SU-DHL-6 (cell line): ENCODE data around the gene ALX4.

Experiments used
- H2AFZ ChIP-seq: fragments of 200-600 bp; sonication (generic); 2 replicates; pipeline ENCODE4 v1.6.1; 2014; ENCODE audit warnings: low read depth, mild to moderate bottlenecking, moderate library complexity, mixed read lengths, antibody characterized with exemption, low read length; ENCODE audit not compliant: severe bottlenecking
- H3F3A ChIP-seq: fragments of 200-600 bp; shearing (Covaris generic); 2 replicates; pipeline ENCODE4 v1.6.0; 2016; ENCODE audit warnings: antibody characterized with exemption, mild to moderate bottlenecking; ENCODE audit not compliant: insufficient read depth
- H3K27ac ChIP-seq: fragments of 200-600 bp; sonication (generic); 2 replicates; pipeline ENCODE4 v1.5.1; 2016; ENCODE audit warnings: low read depth, mild to moderate bottlenecking, low read length, moderate library complexity, mixed read lengths
- H3K27me3 ChIP-seq: fragments of 200-600 bp; sonication (generic), shearing (Covaris generic); 2 replicates; pipeline ENCODE4 v1.6.0; 2014; ENCODE audit warnings: mild to moderate bottlenecking, low read length
- H3K36me3 ChIP-seq: fragments of 200-600 bp; sonication (generic); 2 replicates; pipeline ENCODE4 v1.6.1; 2014; ENCODE audit warnings: mild to moderate bottlenecking, low read length, mixed read lengths
- H3K4me2 ChIP-seq: fragments of 300-600, 200-600 bp; shearing (Covaris generic), sonication (generic); 2 replicates; pipeline ENCODE4 v1.6.0; 2014; ENCODE audit warnings: low read length, low read depth, mild to moderate bottlenecking; ENCODE audit not compliant: poor library complexity, severe bottlenecking
- H3K4me3 ChIP-seq: fragments of 200-600 bp; sonication (generic); 2 replicates; pipeline ENCODE4 v1.5.1; 2014; ENCODE audit warnings: antibody characterized with exemption, low read length, mild to moderate bottlenecking, mixed read lengths; ENCODE audit not compliant: insufficient read depth, poor library complexity, severe bottlenecking
- H3K79me2 ChIP-seq: fragments of 200-600 bp; sonication (generic); 2 replicates; pipeline ENCODE4 v1.6.1; 2014; ENCODE audit warnings: mild to moderate bottlenecking, low read length, moderate library complexity; ENCODE audit not compliant: insufficient read depth
- H3K9ac ChIP-seq: fragments of 200-600 bp; sonication (generic); 2 replicates; pipeline ENCODE4 v1.7.0; 2014; ENCODE audit warnings: mild to moderate bottlenecking, low read length
- H3K9me2 ChIP-seq: fragments of 200-600 bp; sonication (generic); replicated peaks from 2 replicates; pipeline ENCODE4 v1.6.1; 2014; ENCODE audit warnings: low read length; ENCODE audit not compliant: insufficient read depth
- H3K9me3 ChIP-seq: fragments of 200-600 bp; sonication (generic); 2 replicates; pipeline ENCODE4 v1.6.1; 2014; ENCODE audit warnings: low read length, mixed read lengths; ENCODE audit not compliant: insufficient read depth
- H4K20me1 ChIP-seq: fragments of 200-600 bp; sonication (generic); 2 replicates; pipeline ENCODE4 v1.6.1; 2014; ENCODE audit warnings: low read depth, mild to moderate bottlenecking, antibody characterized with exemption, low read length, moderate library complexity, mixed read lengths
- EZH2phosphoT487 ChIP-seq: fragments of 200-600 bp; sonication (generic), shearing (Covaris generic); conservative IDR thresholded peaks from 2 replicates; pipeline ENCODE4 v1.6.1; 2018; ENCODE audit warnings: mild to moderate bottlenecking, antibody characterized with exemption, low read length, moderate library complexity, mixed read lengths
- TF ChIP-seq, protein P1 (sequence below): fragments of 200-600 bp; sonication (generic); IDR thresholded peaks from one replicate; pipeline ENCODE4 v1.5.1; 2017; ENCODE audit warnings: antibody characterized with exemption, mild to moderate bottlenecking, low read length, moderate library complexity; ENCODE audit not compliant: insufficient read depth, poor library complexity, severe bottlenecking

ALX4 gene

DNA sequence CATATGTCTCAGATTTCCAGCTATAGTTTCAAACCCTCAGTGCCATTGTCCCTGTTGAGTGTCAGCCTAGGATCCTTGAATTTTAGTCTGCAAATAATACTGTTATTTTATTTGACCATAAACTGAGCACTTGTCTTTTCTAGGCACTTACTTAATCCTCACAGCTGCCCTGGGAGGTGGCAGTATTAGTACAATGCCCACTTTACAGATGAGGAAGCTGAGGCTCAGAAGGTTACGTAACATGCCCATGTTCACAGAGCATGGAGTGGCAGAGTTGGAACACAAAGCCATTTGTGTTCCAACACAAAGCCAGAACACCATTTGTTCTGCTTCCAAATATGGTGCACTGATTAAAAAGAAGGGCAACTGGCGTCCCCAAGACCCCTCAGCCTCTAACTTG lies 38.2 kb upstream of the ALX4 start:
- H3K79me2 ChIP-seq: no peaks in the 10 kb centered on the region
- H4K20me1 ChIP-seq: no peaks in the 10 kb centered on the region
- H3K4me3 ChIP-seq: no peak overlapping the region
- no peaks in the 10 kb centered on the region for H3K36me3 ChIP-seq
- TF ChIP-seq, protein P1, sequence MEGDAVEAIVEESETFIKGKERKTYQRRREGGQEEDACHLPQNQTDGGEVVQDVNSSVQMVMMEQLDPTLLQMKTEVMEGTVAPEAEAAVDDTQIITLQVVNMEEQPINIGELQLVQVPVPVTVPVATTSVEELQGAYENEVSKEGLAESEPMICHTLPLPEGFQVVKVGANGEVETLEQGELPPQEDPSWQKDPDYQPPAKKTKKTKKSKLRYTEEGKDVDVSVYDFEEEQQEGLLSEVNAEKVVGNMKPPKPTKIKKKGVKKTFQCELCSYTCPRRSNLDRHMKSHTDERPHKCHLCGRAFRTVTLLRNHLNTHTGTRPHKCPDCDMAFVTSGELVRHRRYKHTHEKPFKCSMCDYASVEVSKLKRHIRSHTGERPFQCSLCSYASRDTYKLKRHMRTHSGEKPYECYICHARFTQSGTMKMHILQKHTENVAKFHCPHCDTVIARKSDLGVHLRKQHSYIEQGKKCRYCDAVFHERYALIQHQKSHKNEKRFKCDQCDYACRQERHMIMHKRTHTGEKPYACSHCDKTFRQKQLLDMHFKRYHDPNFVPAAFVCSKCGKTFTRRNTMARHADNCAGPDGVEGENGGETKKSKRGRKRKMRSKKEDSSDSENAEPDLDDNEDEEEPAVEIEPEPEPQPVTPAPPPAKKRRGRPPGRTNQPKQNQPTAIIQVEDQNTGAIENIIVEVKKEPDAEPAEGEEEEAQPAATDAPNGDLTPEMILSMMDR: no peak
- no peak for TF ChIP-seq EZH2phosphoT487
- H3K27me3 ChIP-seq: no peaks in the 10 kb centered on the region
- no peaks in the 10 kb centered on the region for H3K9me3 ChIP-seq
- H3K4me2 ChIP-seq: no peak overlapping the region
- no peaks in the 10 kb centered on the region for H3F3A ChIP-seq
- H3K9ac ChIP-seq: no peak overlapping the region
- H3K27ac ChIP-seq: no peak overlapping the region
- H2AFZ ChIP-seq: no peak overlapping the region
- no peaks in the 10 kb centered on the region for H3K9me2 ChIP-seq

DNA sequence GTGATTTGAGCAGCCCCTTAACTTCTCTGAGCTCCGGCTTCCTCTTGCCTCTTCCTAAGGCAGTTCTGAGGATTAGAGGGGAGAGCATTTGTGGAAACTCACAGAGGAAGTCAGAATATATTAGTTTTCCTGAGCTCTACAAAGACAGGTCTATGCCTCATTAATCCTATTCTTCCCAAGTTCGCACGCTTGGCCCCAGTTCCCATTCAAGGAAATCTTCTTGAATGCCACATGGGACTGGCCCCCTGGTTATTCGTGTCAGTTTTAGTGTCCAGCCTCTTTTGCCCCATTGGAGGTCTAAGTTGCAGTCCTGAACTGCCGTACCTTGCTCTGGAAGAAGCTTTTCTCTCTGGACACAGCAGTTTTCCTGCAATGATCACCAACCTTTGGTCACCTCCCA lies 37.6 kb upstream of the ALX4 start:
- no peak overlapping the region for H3K9ac ChIP-seq
- no peak overlapping the region for H2AFZ ChIP-seq
- no peaks in the 10 kb centered on the region for H3K9me3 ChIP-seq
- no peak for TF ChIP-seq EZH2phosphoT487
- TF ChIP-seq, protein P1: no peak
- H4K20me1 ChIP-seq: no peaks in the 10 kb centered on the region
- no peaks in the 10 kb centered on the region for H3K36me3 ChIP-seq
- H3F3A ChIP-seq: no peaks in the 10 kb centered on the region
- no peak overlapping the region for H3K4me3 ChIP-seq
- no peaks in the 10 kb centered on the region for H3K9me2 ChIP-seq
- no peaks in the 10 kb centered on the region for H3K27me3 ChIP-seq
- no peak overlapping the region for H3K27ac ChIP-seq
- no peaks in the 10 kb centered on the region for H3K79me2 ChIP-seq
- H3K4me2 ChIP-seq: no peak overlapping the region

DNA sequence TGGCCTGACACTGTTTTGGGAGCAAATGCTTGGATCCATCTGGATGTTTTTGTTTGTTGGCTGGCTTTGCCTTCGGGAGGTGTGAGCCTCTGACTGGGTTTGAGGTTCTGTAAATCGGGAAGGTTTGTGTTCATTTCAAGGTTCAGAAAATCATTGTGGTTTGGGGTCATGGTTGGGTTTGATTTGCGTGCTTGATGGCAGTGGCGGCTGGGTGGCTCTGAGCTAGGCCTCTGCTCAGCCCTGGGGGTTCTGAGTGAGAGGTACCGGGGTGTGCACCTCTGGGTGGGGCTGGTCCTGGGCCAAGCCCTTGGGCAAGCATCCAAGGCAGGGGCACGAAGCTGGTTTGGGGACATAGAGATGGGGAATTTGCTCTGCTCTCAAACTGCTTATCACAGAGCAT lies 37.0 kb upstream of the ALX4 start:
- Histone ChIP-seq H3K9me3 (no peaks in the 10 kb centered on the region), H3K9ac (no peak overlapping the region), H3K4me3 (no peak overlapping the region), H2AFZ (no peak overlapping the region), H3K27ac (no peak overlapping the region), H3K27me3 (no peaks in the 10 kb centered on the region), H3K4me2 (no peak overlapping the region), H3K36me3 (no peaks in the 10 kb centered on the region), H3F3A (no peaks in the 10 kb centered on the region), H3K79me2 (no peaks in the 10 kb centered on the region), H4K20me1 (no peaks in the 10 kb centered on the region), H3K9me2 (no peaks in the 10 kb centered on the region)
- TF ChIP-seq EZH2phosphoT487: no peak
- TF ChIP-seq, protein P1: no peak

DNA sequence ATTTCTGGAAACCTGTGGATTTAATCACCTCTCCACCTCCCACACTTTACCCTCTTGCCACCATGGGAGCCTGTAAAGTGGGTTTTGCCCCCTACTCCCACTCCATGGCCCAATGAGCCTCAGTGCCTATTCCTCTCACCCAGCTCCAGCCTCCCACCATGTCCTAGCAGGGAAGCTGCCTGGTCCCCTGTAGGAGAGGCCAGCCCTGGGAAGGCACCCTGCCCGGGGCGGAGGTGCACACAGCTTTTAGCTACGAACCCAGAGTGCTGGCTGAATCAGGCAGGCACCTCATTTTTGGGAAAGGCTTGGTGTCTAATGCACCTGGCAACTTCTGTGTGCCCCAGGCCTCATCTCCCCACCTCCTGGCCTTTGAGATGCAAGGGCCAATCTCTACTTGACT lies 35.8 kb upstream of the ALX4 start:
- Histone ChIP-seq H3K4me2 (no peak overlapping the region), H3K79me2 (no peaks in the 10 kb centered on the region), H3K9me3 (no peaks in the 10 kb centered on the region), H2AFZ (no peak overlapping the region), H4K20me1 (no peaks in the 10 kb centered on the region), H3K9ac (no peak overlapping the region), H3K9me2 (no peaks in the 10 kb centered on the region), H3K27ac (no peak overlapping the region), H3K36me3 (no peaks in the 10 kb centered on the region), H3F3A (no peaks in the 10 kb centered on the region), H3K4me3 (no peak overlapping the region), H3K27me3 (no peaks in the 10 kb centered on the region)
- TF ChIP-seq, protein P1: no peak
- no peak for TF ChIP-seq EZH2phosphoT487
